ENCODE results near the gene OSBP.

Gene OSBP

DNA sequence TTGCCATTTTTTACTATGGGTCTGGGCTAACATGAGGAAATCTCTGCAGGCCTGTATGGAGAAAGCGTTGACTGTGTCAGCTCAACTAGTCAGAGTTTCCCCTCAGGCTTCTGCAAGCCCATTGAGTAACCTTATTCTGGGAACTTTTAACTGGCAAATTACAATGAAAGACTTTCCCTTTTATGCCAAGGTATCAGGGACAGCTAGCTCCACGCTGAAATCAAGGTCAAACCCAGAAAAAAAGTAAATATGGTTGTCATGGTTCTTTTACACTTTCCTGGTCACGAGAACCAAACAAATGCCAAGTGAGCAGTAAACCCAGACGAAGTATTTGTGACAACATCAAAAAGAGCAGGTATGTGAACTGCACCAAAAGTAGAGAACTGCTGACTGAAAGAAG lies 13.8 kb downstream of the OSBP start:
- no peaks in the 10 kb centered on the region for H3K27me3 ChIP-seq (replicated peaks; ENCODE audit: control insufficient read depth, insufficient read depth, low read length)

DNA sequence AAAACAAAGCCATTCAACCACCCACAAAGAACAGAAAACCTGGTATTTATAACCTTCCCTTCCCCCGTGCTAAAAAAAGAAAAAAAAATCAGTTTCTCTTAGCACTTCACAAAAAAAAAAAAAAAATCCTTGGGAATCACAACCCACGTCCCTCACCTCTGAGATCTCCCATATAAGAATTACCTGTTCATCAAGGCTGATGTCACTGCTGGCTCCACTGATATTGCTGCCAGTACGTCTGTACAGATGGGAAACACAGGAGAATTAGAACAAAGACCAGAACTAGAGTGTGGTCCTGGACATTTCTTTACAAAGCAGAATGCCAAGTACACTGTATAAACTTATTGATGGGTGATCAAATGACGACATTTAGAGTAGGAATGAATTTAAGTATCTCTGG lies 14.9 kb downstream of the OSBP start:
- TF ChIP-seq, protein P1, sequence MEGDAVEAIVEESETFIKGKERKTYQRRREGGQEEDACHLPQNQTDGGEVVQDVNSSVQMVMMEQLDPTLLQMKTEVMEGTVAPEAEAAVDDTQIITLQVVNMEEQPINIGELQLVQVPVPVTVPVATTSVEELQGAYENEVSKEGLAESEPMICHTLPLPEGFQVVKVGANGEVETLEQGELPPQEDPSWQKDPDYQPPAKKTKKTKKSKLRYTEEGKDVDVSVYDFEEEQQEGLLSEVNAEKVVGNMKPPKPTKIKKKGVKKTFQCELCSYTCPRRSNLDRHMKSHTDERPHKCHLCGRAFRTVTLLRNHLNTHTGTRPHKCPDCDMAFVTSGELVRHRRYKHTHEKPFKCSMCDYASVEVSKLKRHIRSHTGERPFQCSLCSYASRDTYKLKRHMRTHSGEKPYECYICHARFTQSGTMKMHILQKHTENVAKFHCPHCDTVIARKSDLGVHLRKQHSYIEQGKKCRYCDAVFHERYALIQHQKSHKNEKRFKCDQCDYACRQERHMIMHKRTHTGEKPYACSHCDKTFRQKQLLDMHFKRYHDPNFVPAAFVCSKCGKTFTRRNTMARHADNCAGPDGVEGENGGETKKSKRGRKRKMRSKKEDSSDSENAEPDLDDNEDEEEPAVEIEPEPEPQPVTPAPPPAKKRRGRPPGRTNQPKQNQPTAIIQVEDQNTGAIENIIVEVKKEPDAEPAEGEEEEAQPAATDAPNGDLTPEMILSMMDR (IDR thresholded peaks at IDR 0.05; ENCODE audit: insufficient read depth, low read length, poor library complexity, severe bottlenecking): no peak
- no peak for DNase-seq (ENCODE audit: extremely low read depth, insufficient read length)
- Histone ChIP-seq H3K27me3 (replicated peaks; ENCODE audit: control insufficient read depth, insufficient read depth, low read length) (no peaks in the 10 kb centered on the region), H3K36me3 (ENCODE audit: control insufficient read depth, insufficient read depth, low read length) (peaks cover 39% of the 10 kb centered on the region), H3K4me3 (replicated peaks; ENCODE audit: low read depth, low read length) (no peak overlapping the region)

More for the DNA sequence above, 13.8 kb downstream of the OSBP start:
- peaks cover 39% of the 10 kb centered on the region for H3K36me3 ChIP-seq (ENCODE audit: control insufficient read depth, insufficient read depth, low read length)
- no peak overlapping the region for H3K4me3 ChIP-seq (replicated peaks; ENCODE audit: low read depth, low read length)
- TF ChIP-seq, protein P1 (IDR thresholded peaks at IDR 0.05; ENCODE audit: insufficient read depth, low read length, poor library complexity, severe bottlenecking): no peak
- DNase-seq (ENCODE audit: extremely low read depth, insufficient read length): no peak

DNA sequence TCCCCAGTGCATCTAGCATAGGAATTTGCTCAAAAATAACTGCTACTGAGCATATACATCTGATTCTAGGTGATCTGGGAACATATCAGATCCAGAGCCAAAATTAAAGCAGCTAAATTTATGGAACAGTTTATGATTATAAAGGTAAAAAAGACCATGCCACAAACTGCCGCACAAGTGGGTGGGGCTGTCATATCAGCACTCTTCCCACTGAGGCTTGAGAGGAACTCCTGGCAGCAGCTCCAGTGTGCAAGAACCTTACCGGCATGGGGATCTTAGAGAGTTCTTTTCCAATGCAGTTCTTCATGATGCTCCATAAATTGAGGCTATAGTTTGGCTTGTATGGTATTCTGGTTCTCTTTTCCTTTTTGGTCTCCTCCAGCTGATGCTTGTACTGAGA lies 15.3 kb downstream of the OSBP start:
- Histone ChIP-seq H3K4me3 (replicated peaks; ENCODE audit: low read depth, low read length) (no peak overlapping the region), H3K27me3 (replicated peaks; ENCODE audit: control insufficient read depth, insufficient read depth, low read length) (no peaks in the 10 kb centered on the region), H3K36me3 (ENCODE audit: control insufficient read depth, insufficient read depth, low read length) (peaks cover 39% of the 10 kb centered on the region)
- TF ChIP-seq, protein P1 (IDR thresholded peaks at IDR 0.05; ENCODE audit: insufficient read depth, low read length, poor library complexity, severe bottlenecking): no peak
- DNase-seq (ENCODE audit: extremely low read depth, insufficient read length): no peak

DNA sequence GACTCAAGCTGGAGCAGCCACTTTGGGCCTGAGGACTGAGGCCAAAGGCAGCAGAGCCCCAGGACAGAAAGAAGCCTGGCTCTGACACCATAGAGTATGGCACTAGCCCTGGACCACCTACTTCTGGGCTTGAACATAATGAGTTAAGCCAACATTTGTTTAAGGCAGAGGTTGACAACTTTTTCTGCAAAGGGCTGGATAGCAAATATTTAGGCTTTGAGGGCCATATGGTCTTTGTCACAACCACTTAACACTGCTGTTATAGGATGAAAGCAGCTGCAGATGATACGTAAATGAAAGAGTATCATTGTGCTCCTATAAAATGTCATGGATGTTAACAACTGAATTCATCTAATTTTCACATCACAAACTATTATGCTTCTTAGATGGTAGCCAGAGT lies 16.6 kb downstream of the OSBP start:
- H3K4me3 ChIP-seq (replicated peaks; ENCODE audit: low read depth, low read length): no peak overlapping the region
- DNase-seq (ENCODE audit: extremely low read depth, insufficient read length): no peak
- no peaks in the 10 kb centered on the region for H3K27me3 ChIP-seq (replicated peaks; ENCODE audit: control insufficient read depth, insufficient read depth, low read length)
- H3K36me3 ChIP-seq (ENCODE audit: control insufficient read depth, insufficient read depth, low read length): peaks cover 37% of the 10 kb centered on the region
- TF ChIP-seq, protein P1 (IDR thresholded peaks at IDR 0.05; ENCODE audit: insufficient read depth, low read length, poor library complexity, severe bottlenecking): no peak

DNA sequence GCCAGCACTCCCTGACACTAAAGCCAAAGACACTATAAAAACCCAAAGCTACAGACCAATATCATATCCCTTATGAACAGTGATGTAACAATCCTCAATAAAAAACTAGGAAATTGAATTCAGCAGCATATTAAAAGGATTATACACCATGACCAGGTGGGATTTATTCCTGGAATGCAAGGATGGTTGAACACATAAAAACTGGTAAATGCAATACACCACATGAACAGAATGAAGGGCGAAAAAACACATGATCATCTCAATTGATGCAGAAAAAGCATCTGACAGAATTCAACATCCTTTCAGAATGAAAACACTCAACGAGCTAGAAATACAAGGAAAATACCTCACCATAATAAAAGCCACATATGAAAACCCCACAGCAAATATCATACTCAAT lies 31.3 kb downstream of the OSBP start:
- no peak for DNase-seq (ENCODE audit: extremely low read depth, insufficient read length)
- Histone ChIP-seq H3K27me3 (replicated peaks; ENCODE audit: control insufficient read depth, insufficient read depth, low read length) (no peaks in the 10 kb centered on the region), H3K36me3 (ENCODE audit: control insufficient read depth, insufficient read depth, low read length) (peaks cover 4% of the 10 kb centered on the region), H3K4me3 (replicated peaks; ENCODE audit: low read depth, low read length) (no peak overlapping the region)
- TF ChIP-seq, protein P1 (IDR thresholded peaks at IDR 0.05; ENCODE audit: insufficient read depth, low read length, poor library complexity, severe bottlenecking): no peak

DNA sequence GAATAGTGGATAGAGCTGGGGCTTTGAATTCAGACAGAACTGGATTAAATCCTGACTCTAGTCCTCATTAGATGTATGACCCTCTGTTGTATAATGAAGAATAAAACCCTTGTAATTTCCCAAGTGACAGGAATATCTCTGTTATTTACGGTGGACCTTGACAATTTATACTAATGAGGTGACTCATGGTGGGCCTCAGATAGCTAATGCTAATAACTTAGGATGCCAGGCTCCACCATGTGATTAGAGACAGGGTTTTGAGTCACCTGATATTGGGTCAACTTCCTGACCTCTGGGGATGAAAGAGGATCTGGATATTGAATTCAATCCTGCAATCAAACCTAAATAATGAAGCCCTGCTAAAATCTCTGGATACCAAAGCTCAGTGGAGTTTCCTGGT lies 33.6 kb downstream of the OSBP start:
- no peak overlapping the region for H3K4me3 ChIP-seq (replicated peaks; ENCODE audit: low read depth, low read length)
- no peak for DNase-seq (ENCODE audit: extremely low read depth, insufficient read length)
- peaks cover 7% of the 10 kb centered on the region for H3K36me3 ChIP-seq (ENCODE audit: control insufficient read depth, insufficient read depth, low read length)
- TF ChIP-seq, protein P1 (IDR thresholded peaks at IDR 0.05; ENCODE audit: insufficient read depth, low read length, poor library complexity, severe bottlenecking): no peak
- no peaks in the 10 kb centered on the region for H3K27me3 ChIP-seq (replicated peaks; ENCODE audit: control insufficient read depth, insufficient read depth, low read length)

All from GM06990 (cell line).